ENCODE results near the gene CLBA1. TPM values are rescaled to one million over a fixed set of nuclear protein-coding genes. Genes with fewer than 3 reads are reported as not detected.
A peak's percentile ranks its signal among the peaks of the same experiment; 100 is the strongest.

CLBA1 gene
- total RNA-seq, 3 donors from 2014 or later: 6.0 to 8.4 (median 6.9) TPM

DNA sequence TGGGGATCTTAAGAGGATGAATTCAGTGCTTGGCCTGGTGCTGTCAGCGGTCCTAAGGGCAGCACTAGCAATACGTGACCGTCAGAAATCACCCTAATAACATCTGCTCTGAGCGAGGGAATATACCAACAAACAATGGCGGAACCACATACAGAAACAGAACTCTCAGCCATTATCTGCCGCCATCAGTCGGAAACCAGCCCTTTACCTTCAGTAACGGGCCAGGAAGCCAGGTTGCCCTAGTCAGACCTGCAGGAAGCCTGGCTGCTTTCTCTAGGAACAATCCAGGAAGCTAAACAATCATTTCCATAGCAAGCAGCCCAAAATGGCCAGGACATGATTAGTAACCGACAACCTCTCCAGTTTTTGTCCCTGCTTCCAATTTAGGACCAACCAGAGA lies 29.7 kb downstream of the CLBA1 start:
- ATAC-seq (no peak), DNase-seq (no peak)
- Histone ChIP-seq H3K36me3 (ENCODE audit: low read depth) (no peaks in the 10 kb centered on the region), H3K4me1 (ENCODE audit: low read depth) (peaks cover 21% of the 10 kb centered on the region), H3K4me3 (no peak overlapping the region), H3K9me3 (no peaks in the 10 kb centered on the region)
- TF ChIP-seq, protein P1, sequence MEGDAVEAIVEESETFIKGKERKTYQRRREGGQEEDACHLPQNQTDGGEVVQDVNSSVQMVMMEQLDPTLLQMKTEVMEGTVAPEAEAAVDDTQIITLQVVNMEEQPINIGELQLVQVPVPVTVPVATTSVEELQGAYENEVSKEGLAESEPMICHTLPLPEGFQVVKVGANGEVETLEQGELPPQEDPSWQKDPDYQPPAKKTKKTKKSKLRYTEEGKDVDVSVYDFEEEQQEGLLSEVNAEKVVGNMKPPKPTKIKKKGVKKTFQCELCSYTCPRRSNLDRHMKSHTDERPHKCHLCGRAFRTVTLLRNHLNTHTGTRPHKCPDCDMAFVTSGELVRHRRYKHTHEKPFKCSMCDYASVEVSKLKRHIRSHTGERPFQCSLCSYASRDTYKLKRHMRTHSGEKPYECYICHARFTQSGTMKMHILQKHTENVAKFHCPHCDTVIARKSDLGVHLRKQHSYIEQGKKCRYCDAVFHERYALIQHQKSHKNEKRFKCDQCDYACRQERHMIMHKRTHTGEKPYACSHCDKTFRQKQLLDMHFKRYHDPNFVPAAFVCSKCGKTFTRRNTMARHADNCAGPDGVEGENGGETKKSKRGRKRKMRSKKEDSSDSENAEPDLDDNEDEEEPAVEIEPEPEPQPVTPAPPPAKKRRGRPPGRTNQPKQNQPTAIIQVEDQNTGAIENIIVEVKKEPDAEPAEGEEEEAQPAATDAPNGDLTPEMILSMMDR (IDR thresholded peaks at IDR 0.05): no peak
- intact Hi-C loops (cut with DNase I, micrococcal nuclease): no loop called here

DNA sequence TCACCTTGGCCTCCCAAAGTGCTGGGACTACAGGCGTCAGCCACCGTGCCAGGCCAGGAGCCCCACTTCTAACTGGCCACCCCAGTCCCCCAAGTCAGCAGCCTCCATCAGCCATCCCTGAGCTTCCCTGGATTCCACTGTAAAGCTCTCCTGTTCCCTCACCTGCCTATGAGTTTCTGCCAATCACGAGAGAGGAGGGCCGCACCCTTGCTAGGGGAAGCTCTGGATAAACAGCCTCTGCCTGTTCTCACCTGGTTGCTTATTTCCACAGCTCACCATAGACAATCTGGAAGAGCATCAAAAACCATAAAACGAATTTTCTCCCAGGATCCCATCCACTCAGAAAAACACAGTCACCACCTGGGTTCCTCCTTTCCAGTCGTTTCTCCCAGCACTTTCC lies 30.3 kb downstream of the CLBA1 start:
- Histone ChIP-seq H3K9me3 (no peaks in the 10 kb centered on the region), H3K4me3 (no peak overlapping the region), H3K4me1 (ENCODE audit: low read depth) (peaks cover 22% of the 10 kb centered on the region), H3K36me3 (ENCODE audit: low read depth) (peaks cover 1% of the 10 kb centered on the region)
- peak; percentile 13 for ATAC-seq
- DNase-seq: no peak
- intact Hi-C loops (cut with DNase I, micrococcal nuclease): no loop called here
- TF ChIP-seq, protein P1 (IDR thresholded peaks at IDR 0.05): no peak

DNA sequence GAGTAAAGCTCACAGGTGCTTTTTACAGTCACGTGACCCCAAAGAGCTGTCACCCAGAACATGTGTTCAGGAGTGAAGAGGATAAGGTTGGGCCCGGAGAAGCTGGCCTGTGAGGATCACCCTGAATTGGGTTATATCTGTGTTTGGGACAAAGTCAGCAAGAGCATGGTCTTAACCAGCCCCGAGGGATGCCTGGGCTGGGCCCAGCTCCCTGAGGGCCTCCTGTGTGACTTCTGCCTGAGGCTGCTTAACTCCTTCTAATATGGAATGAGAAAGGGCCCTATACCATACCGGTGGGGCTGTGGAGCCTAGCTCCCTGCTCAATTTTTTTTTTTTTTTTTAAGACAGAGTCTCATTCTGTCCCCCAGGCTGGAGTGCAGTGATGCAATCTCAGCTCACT lies 32.8 kb downstream of the CLBA1 start:
- intact Hi-C loops (cut with DNase I, micrococcal nuclease): no loop called here
- H3K4me3 ChIP-seq: no peak overlapping the region
- H3K4me1 ChIP-seq (ENCODE audit: low read depth): peaks cover 27% of the 10 kb centered on the region
- DNase-seq: no peak
- H3K36me3 ChIP-seq (ENCODE audit: low read depth): peaks cover 4% of the 10 kb centered on the region
- TF ChIP-seq, protein P1 (IDR thresholded peaks at IDR 0.05): no peak
- no peaks in the 10 kb centered on the region for H3K9me3 ChIP-seq
- no peak for ATAC-seq

DNA sequence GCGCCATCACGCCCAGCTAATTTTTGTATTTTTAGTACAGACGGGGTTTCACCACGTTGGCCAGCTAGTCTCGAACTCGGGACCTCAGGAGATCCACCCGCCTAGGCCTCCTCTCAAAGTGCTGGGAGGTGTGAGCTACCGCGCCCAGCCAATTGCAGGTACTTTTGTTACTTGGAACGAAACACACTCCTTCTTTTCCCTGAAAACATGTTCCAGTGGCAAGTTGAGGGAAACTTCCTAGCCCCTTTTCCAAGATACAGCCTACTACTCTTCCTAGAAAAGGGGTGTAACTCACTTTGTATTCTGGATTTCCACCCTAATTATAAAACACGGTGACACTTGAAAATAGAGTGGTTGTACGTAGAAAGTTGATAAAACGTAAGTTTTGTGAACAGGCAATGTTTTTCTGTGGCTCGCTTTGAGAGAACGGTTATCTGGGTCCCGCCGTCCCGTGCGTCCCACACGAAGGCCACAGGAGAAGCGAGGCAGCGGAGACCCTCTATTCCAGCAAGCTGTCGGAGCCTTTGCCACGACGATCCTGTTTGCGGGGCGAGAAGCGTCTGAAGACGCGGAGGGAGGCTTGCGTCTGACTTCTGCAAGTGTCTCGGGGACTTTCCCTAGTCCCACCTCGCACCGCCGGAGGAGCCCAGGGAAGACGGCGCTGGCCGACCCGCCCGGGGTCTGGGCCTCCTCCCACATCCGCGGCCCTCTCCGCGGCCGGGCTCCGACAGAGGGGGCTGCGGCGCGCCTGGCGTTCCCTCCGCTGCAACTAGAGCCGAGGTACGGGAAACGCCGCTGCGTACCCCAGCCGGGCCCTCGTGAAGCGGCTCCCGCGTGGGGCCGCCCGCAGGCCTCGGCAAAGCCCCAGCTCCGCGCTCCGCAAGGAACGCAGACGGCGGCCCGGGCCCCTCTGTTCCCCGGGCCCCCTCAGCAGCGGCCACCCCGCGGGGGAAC lies 34.5 kb downstream of the CLBA1 start:
- intact Hi-C loops (cut with DNase I, micrococcal nuclease): no loop called here
- no peaks in the 10 kb centered on the region for H3K9me3 ChIP-seq
- TF ChIP-seq, protein P1 (IDR thresholded peaks at IDR 0.05): no peak
- peaks cover 4% of the 10 kb centered on the region for H3K36me3 ChIP-seq (ENCODE audit: low read depth)
- peak overlapping the region; percentile 98 for H3K4me3 ChIP-seq
- DNase-seq: peak; percentile 41 to 74 (median 73)
- peak; percentile 32 for ATAC-seq
- peaks cover 27% of the 10 kb centered on the region for H3K4me1 ChIP-seq (ENCODE audit: low read depth)

DNA sequence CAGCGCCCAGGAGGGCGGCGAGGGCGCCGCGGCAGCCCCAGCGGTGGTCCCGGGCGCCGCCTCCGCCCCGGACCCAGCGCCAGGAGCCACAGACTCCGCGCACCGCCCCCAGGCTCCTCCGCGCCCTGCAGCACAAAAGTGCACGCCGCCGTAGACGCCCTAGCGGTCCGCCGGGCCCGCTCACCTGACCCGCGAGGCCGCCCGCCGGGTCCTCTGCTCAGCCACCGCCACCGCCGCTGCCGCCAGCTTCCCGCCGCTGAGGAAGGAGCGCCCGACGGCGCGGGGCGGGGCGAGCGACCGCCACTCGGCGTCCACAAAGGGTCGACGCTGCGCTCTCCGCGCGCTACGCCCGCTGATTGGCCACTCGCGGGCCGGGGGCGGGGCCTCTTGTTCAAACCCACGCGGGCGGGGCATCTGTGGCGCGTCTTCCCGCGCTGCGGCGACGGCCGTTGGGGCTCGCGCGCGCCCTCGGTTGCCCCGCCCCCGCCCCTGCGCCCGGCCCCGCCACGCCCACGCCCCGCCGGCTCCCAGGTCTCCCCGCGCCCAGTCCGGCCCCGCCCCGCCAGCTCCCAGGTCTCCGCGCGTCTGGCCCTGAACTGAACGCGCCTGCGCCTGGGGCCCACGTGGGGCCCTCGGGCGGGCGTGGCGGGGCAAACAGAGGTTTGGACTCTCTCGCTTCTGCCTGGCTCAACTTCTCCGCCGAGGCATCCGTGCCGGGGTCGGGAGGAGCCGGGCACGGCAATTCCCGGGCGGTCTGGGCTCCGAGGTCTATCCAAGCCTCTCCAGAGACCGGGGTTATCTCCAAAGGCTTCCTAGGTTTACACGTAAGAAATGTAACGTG lies 35.4 kb downstream of the CLBA1 start, which contains the start of gene CDCA4:
TSS of gene CDCA4 (minus strand) at position 269 of the 841 bp plus-strand sequence. CDS start 9,154 bp downstream, outside the sequence.
- TF ChIP-seq, protein P1 (IDR thresholded peaks at IDR 0.05): no peak
- ATAC-seq: peak; percentile 93
- Histone ChIP-seq H3K36me3 (ENCODE audit: low read depth) (peaks cover 4% of the 10 kb centered on the region), H3K4me1 (ENCODE audit: low read depth) (peaks cover 26% of the 10 kb centered on the region), H3K4me3 (peak within 1 kb of the TSS; percentile 98), H3K9me3 (no peaks in the 10 kb centered on the region)
- peak; percentile 98 to 99 (median 98) for DNase-seq
- intact Hi-C loops (cut with DNase I, micrococcal nuclease): no loop called here

Measured in mucosa of descending colon (tissue), 3 donors.